Measurements from ENCODE around the gene ABCB1. TPM values are rescaled to one million over a fixed set of nuclear protein-coding genes. Genes with fewer than 3 reads are reported as not detected.

ABCB1 gene
- total RNA-seq, 1 donor from 2014 or later = 4.1 TPM

DNA sequence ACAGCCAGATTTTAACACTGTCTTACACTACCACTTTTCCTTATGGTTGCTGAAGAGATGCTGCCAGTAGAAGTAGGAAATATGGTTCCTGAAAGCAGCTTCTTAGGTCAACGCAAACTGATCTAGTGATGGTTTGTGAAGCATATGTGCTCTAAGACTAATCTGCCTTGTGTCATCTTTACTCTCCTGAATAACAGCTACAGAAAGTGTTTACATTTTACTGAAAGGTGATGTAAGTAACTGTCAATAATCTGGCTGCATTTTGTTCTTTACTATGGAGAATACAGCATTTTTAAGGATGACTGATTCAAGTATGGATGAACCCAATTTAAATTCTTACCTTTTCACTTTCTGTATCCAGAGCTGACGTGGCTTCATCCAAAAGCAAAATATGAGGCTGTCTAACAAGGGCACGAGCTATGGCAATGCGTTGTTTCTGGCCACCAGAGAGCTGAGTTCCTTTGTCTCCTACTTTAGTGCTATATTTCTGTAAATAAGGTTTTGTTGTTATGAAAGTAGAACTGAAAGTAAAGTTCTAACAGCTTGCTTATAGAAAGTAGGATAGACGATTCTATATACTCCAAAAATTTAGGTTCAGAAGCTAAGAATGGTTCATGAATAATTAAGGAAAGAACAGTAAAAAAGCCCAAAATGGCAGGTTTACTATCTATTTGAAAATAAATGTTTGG is 95.0 kb downstream of the ABCB1 start:
- CTCF ChIA-PET = interaction anchor here (0.9 to 2.5 kb wide), 6 partner anchors 11 to 664 kb away, joined by 3 to 11 read pairs (median 6); no protein-coding TSS in a partner anchor
- Mint-ChIP-seq H3K4me1 (peaks cover 29% of the 10 kb centered on the region), H3K27me3 (no peaks in the 10 kb centered on the region), H3K9me3 (no peaks in the 10 kb centered on the region), H3K27ac (no peak overlapping the region), H3K4me3 (no peak overlapping the region), H3K36me3 (ENCODE audit: low read depth) (peaks cover 5% of the 10 kb centered on the region)
- no peak for ATAC-seq (ENCODE audit: low read depth)
- POLR2A ChIA-PET = no interaction called here
- DNase-seq = no peak
- intact Hi-C loops (cut with micrococcal nuclease) = loop anchor here (1.0 to 5.0 kb wide), 5 partner anchors 31 to 665 kb away; partner anchors contain the start of gene ABCB4
- TF ChIP-seq, protein P1, sequence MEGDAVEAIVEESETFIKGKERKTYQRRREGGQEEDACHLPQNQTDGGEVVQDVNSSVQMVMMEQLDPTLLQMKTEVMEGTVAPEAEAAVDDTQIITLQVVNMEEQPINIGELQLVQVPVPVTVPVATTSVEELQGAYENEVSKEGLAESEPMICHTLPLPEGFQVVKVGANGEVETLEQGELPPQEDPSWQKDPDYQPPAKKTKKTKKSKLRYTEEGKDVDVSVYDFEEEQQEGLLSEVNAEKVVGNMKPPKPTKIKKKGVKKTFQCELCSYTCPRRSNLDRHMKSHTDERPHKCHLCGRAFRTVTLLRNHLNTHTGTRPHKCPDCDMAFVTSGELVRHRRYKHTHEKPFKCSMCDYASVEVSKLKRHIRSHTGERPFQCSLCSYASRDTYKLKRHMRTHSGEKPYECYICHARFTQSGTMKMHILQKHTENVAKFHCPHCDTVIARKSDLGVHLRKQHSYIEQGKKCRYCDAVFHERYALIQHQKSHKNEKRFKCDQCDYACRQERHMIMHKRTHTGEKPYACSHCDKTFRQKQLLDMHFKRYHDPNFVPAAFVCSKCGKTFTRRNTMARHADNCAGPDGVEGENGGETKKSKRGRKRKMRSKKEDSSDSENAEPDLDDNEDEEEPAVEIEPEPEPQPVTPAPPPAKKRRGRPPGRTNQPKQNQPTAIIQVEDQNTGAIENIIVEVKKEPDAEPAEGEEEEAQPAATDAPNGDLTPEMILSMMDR (IDR thresholded peaks at IDR 0.05) = no peak

DNA sequence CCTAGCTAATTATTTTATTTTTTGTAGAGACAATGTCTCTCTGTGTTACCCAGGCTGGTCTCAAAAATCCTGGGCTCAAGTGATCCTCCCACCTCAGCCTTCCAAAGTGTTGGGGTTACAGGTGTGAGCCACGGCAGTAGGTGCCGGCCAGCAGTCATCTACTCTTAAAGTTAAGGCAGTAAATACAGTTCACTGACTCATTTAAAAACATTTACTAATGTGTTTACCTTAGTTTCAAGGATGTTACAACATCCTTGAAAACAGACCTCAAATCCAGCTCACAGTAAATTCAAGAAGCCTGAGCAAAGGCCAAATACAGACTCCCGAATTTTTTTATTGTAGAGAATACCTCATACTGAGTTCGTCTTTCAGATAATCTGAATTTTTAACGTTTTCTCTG is 95.6 kb downstream of the ABCB1 start:
- ChIA-PET POLR2A (no interaction called here), CTCF (interaction anchor here (1.8 to 2.5 kb wide), 2 partner anchors 21 to 382 kb away, joined by 6 to 11 read pairs; no protein-coding TSS in a partner anchor)
- H3K4me1 Mint-ChIP-seq = peaks cover 32% of the 10 kb centered on the region
- H3K36me3 Mint-ChIP-seq (ENCODE audit: low read depth) = peaks cover 5% of the 10 kb centered on the region
- no peak for DNase-seq
- TF ChIP-seq, protein P1 (IDR thresholded peaks at IDR 0.05) = no peak
- no peak for ATAC-seq (ENCODE audit: low read depth)
- no peaks in the 10 kb centered on the region for H3K27me3 Mint-ChIP-seq
- H3K4me3 Mint-ChIP-seq = no peak overlapping the region
- intact Hi-C loops (cut with micrococcal nuclease) = loop anchor here (5.0 kb wide), 2 partner anchors 57 to 292 kb away; no protein-coding TSS in a partner anchor
- no peak overlapping the region for H3K27ac Mint-ChIP-seq
- no peaks in the 10 kb centered on the region for H3K9me3 Mint-ChIP-seq

DNA sequence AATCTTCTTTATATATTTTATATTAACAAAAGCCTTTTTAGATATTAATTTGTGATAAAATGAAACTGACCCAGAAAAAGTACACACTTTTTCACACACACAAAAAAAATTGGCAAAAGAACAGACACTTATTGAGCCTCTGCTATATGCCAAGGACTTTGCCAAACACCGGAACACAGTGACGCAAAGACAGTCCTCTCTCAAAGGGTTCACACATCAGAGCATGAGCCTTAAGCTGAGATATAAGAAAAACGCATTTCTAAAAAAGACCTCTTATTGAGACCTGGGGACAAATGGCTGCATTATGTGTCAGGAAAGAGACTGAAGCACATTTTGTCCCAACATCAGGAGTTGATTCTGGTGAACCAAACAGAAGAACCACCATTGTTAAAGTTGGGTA is 101.2 kb downstream of the ABCB1 start:
- intact Hi-C loops (cut with micrococcal nuclease) = loop anchor here (1.0 kb wide), 1 partner anchor 23 kb away; no protein-coding TSS in a partner anchor
- TF ChIP-seq, protein P1 (IDR thresholded peaks at IDR 0.05) = no peak

DNA sequence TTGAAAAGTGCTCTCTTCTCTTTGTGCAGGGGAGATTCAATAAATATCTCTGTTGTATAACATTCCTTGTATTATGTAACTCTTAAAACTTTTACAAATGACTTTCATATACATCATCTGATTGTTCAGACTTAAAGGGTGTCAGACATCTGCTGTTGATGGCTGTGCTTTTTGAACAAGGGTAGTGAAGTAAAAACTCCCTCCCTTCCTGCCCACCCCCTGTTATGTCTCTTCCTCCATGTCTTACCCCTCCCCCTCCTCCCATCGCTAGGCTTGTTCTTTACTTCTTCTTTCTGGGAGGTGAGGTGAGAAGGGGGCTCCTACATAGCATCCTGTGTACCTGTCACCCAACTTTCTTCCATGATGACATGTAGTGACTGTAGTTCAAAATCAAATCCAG is 101.8 kb downstream of the ABCB1 start:
- ATAC-seq (ENCODE audit: low read depth) = peak; percentile 83
- CTCF ChIA-PET = no interaction called here
- no peak for DNase-seq
- H3K27ac Mint-ChIP-seq = peak overlapping the region; percentile 77
- POLR2A ChIA-PET = no interaction called here
- H3K4me3 Mint-ChIP-seq = peak overlapping the region; percentile 32
- H3K4me1 Mint-ChIP-seq = peaks cover 25% of the 10 kb centered on the region
- H3K36me3 Mint-ChIP-seq (ENCODE audit: low read depth) = no peaks in the 10 kb centered on the region
- H3K27me3 Mint-ChIP-seq = no peaks in the 10 kb centered on the region
- H3K9me3 Mint-ChIP-seq = peaks cover 3% of the 10 kb centered on the region
- TF ChIP-seq, protein P1 (IDR thresholded peaks at IDR 0.05) = no peak
- intact Hi-C loops (cut with micrococcal nuclease) = loop anchor here (1.0 kb wide), 1 partner anchor 23 kb away; no protein-coding TSS in a partner anchor

More for the DNA sequence above, 101.2 kb downstream of the ABCB1 start:
- no peaks in the 10 kb centered on the region for H3K9me3 Mint-ChIP-seq
- H3K4me3 Mint-ChIP-seq = no peak overlapping the region
- ChIA-PET POLR2A (no interaction called here), CTCF (no interaction called here)
- H3K27me3 Mint-ChIP-seq = no peaks in the 10 kb centered on the region
- peaks cover 25% of the 10 kb centered on the region for H3K4me1 Mint-ChIP-seq
- DNase-seq = no peak
- no peak overlapping the region for H3K27ac Mint-ChIP-seq
- H3K36me3 Mint-ChIP-seq (ENCODE audit: low read depth) = no peaks in the 10 kb centered on the region
- no peak for ATAC-seq (ENCODE audit: low read depth)

DNA sequence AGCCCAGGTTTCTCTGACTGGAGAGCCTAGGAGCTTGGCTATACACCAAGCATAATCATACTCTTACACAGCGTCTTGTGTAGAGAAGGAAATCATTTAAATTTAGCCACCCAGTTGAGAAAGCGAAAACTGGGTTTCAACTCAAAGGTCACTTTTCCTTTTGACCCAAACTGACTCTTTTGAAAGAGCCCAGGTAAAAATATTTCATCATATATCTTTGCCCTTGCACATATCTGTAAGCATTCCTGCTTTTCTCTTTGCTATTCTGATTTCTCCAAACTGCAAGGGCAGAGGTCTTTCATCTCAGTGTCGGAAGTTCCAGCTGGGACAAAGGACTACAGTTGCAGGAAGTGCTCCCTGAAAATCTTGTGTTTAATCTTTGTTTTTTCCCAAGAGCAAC is 103.2 kb downstream of the ABCB1 start:
- H3K27me3 Mint-ChIP-seq = no peaks in the 10 kb centered on the region
- no peak overlapping the region for H3K4me3 Mint-ChIP-seq
- CTCF ChIA-PET = no interaction called here
- H3K4me1 Mint-ChIP-seq = peaks cover 25% of the 10 kb centered on the region
- ATAC-seq (ENCODE audit: low read depth) = no peak
- DNase-seq = no peak
- peaks cover 3% of the 10 kb centered on the region for H3K9me3 Mint-ChIP-seq
- intact Hi-C loops (cut with micrococcal nuclease) = no loop called here
- TF ChIP-seq, protein P1 (IDR thresholded peaks at IDR 0.05) = no peak
- no peaks in the 10 kb centered on the region for H3K36me3 Mint-ChIP-seq (ENCODE audit: low read depth)
- no peak overlapping the region for H3K27ac Mint-ChIP-seq
- POLR2A ChIA-PET = no interaction called here
